Smooth muscle cell of the brain vasculature (primary cell): ENCODE data around the gene PNPLA2.

ENCODE experiments used
- DNase-seq: peaks from one replicate; pipeline ENCODE4 v3.0.0-alpha.2; 2012; ENCODE audit warnings: low read depth, low spot score

Gene PNPLA2

DNA sequence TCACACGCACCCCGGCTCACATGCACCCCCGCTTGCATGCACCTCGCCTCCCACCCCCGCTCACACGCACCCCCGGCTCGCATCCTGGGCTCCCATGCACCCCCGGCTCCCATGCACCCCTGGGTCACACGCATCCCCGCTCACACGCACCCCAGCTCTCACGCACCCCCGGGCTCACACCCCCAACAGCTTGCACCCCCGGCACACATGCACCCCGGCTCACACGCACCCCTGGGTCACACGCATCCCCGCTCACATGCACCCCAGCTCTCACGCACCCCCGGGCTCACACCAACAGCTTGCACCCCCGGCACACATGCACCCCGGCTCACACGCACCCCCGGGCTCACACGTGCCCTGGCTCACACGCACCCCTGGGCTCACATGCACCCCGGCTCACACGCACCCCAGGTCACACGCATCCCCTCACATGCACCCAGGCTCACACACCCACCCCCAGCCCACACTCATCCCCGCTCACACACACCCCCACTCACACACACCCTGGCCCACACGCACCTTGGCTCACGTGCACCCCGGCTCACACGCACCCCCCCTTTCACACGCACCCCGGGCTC, 40.1 kb downstream of the PNPLA2 start:
- no peak for DNase-seq

DNA sequence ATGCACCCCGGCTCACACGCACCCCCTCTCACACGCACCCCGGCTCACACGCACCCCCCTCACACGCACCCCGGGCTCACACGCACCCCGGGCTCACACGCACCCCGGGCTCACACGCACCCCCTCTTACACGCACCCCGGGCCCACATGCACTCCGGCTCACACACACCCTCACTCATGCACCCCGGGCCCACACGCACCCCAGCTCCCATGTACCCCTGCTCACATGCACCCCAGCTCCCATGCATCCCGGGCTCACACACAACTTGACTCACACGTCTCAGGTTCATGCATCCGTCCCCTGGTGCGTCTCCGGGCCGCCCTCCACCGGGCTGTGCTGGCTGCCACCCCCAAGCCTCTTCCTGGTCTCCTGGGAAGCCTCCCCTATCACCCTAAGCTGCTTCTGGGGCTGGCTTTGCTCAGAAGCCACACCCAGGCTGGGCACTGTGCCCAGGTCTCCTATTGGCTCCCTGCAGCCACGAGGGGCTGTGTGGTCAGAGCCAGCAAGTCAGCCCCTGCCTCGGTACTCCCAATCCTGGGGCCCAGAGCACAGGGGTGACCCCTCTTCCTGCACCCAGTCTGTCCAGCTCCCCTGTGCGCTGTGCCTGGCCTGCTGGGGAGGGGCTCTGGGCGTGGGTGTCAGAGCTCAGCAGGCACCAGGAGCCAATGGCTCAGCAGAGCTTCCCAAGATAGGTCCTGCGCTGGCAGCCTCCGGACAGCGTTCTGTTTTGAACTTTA, 40.8 kb downstream of the PNPLA2 start:
- no peak for DNase-seq

DNA sequence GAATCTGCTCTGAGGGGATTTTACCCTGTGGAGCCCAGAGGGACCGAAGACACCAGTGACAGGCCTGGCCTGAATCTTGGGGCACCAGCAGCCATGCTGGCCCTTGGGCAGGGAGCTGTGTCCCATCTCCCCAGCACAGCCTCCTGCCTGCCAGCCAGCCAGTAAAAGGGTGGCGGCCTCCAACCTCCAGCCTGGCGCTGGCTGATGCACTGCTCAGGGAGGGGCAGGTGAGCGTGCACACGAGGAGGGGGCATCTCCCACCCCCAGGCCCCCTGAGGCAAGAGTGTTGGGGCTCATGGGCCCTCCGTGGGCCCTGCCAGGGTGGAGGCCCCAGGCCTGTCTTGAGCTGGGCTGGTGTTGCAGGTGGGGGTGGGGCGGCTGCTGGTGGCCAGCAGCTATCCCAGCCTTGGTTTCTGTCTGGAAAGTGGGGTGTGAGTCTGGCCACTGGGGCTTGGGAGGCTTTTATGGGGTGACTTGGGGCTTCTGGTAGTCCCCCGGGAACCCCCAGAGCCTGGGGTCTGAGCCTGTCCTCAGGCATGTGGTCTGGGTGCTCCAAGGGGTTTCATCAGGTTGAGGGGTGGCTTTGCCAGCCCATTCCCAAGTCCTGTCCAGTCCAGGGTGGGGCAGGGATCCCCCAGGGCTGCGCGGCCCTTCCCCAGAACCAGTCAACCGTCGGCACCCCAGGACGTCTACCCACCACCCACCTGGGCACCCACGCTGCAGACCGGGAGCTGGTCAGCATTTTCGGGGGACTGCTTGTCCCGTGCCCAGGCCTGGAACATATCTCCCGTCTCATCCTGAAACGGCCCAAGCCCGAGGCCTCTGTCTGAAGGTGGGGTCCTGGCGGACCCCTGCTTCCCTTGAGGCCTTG, 41.8 kb downstream of the PNPLA2 start:
- no peak for DNase-seq

DNA sequence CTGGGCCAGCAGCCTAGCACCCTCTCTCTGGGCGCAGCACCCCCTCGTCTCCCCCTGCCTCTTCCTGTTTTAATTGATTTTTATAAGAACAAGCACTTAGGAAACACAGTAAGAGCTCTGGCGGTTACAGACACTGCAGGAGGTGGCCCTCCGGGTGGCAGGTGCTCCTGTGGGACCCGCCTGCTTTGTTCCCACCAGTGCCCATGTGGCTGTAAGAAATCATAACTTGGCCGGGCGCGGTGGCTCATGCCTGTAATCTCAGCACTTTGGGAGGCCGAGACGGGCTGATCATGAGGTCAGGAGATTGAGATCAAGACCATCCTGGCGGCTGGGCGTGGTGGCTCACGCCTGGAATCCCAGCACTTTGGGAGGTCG, 42.4 kb downstream of the PNPLA2 start:
- no peak for DNase-seq

DNA sequence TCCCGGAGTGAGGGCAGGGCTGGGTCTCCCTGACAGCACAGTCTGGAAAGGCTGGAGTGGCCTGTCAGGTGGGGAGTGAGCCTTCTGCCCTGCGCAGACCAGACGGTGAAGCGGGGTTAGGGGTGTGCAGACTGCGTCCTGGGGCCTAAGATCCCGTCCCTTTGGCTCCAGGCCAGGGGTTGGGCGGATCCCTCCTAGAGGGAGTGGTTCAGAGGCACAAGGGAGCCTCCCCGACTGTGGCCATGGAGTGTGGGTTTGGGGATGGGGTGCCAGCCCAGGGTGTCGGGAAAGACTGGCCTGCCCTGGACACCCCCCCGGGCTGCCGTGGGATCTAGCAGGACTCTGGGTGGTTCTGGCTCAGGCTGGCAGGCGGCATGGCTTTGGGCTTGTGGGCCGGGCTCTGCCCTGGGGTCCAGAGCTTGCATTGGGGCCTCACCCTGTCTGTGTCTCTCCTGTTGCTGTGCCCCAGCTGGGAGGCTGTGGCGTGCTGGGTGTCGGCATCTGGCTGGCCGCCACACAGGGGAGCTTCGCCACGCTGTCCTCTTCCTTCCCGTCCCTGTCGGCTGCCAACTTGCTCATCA, 43.5 kb downstream of the PNPLA2 start:
- DNase-seq, result no peak

DNA sequence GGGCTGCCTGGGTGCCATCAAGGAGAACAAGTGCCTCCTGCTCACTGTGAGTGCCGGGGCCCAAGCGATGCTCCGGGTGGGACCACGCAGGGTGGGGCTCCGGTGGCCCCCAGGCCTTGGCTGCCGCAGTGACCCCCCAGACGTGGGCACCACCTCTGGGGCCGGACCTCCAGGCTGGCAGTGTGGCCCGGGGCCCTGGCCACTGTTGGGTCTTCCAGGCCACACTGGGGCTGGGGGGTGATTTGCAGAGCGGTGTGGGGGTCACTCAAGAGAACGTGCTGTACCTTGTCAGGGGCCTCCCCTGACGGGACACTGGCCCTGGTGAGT, 43.9 kb downstream of the PNPLA2 start:
- DNase-seq, result no peak

DNA sequence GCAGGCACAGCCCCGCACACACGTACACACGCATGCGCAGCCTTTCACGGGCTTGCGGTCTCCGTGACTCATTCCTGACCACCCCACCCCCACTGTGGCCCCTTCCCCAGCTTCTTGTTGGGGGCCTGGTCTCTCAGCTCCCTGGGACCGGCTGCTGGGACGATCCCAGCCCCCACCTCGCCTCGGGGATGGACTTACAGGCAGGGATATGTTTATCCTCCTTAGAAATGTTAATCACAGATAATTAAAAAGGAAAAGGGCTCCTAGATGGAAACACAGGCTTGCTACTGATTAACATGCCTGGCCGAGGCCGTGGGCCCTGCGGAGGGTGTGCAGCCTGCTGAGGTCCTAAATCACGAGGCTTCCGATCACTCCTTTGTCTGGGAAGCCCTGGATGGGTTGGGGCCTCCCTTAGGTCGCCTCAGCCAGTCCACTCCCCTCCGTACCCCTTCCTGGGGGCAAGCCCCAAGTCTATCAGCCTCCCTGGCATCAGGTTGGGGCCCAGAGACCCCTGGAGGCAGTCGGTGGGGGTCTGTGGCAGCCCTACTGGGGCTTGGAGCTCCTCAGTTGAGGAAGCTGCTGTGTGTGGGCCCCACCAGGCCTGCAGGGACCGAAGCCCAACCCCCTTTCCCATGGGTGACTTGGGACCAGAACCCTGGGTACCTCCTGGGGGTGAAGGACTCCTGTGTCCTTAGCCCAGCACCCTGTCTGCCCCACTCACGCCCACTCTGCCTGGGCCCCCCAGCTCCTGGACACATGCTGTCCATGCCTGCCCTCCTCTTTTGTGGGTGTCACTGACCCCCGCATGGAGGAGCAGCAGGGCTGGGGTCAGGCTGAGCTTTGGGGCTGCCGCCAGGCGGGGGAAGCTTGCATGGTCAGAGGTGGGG, 44.6 kb downstream of the PNPLA2 start:
- DNase-seq, result no peak

DNA sequence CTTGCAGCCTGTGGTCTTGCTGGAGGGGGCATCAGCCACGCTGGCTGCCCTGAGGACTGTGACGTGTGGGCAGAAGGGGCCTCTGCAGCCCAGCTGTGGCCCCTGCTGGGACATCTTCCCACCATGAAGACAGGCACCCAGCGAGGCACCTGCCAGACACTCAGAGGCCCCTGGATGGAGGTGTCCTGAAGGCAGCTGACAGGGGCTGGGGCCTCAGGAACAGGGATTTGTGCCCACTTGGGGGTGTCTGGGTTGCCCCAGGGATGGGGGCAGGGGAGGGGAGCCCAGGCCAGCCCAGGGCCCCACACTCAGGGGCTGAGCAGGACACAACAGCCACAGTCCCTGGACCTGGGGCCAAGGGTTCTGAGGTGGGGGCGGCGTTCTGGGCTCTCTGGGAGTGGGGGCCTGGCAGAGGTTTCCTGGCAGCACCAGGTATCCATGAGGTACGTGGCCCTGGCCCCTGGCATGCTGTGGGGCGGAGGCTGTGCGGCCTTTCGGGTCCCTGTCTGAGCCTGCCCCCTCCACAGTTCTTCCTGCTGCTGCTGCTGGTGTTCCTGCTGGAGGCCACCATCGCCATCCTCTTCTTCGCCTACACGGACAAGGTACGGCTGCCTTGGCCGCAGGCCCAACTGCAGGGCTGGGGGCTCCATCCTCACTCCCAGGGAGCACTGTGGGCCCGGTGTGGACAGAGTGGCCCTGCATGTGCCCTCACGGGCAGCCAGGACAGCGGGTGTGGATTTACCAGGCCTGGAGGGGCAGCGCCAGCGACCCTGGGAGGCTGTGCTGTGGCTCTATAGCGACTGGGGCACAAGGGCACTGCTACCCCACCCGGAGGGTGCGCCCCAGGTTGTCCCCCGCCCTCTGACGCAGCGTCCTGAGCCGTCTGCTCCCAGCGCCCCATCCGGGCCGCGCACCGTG, 45.5 kb downstream of the PNPLA2 start:
- DNase-seq, result no peak

DNA sequence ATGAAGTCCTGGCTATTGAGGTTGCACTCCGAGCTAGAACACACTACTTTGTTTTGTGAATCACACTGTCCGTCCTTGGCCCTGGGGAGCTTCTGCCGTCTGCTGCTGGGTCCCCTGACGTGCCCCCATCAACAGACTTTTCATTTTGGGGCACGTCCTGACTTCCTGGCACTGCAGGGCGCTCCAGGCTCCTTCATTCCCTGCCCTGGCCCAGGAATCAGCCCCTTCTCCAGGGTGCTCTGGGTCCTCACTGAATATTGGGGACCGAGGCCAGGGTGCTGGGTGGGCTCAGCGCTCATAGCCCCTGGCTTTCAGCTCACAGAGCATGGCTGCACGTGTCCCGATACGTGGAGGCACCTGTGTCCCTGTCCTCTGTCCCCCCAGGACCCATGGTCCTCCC, 46.2 kb downstream of the PNPLA2 start:
- DNase-seq, result no peak

DNA sequence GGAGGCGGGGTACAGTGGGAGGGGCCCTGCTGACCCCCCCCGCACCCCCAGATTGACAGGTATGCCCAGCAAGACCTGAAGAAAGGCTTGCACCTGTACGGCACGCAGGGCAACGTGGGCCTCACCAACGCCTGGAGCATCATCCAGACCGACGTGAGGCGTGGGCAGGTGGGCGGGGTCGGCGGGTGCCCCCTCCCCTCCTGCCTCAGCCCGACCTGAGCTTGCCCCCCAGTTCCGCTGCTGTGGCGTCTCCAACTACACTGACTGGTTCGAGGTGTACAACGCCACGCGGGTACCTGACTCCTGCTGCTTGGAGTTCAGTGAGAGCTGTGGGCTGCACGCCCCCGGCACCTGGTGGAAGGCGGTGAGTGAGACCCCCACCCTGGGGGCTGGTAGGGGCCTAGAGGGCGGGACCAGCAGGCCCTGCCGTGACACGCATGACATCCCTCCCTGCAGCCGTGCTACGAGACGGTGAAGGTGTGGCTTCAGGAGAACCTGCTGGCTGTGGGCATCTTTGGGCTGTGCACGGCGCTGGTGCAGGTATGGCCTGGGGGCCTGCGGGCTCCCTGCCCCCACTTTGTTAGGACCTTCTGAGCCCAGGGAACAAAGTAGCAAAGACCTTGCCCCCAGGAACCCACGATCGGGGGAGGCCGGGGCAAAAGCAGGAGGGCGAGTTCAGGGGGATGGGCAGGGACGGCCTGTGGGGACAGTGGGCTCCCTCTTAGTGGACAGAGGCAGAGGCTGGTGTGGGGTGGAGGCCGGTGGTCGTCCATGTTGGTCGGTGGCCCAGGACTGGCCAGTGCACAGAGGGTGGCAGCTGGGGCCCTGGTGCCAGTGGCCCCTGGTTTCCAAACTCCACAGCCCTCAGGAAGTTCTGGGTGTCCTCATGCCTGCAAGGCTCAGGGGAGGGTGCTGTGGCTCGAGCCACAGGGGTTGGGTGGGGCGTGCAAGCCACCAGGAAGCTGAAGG, 47.0 kb downstream of the PNPLA2 start:
- no peak for DNase-seq

DNA sequence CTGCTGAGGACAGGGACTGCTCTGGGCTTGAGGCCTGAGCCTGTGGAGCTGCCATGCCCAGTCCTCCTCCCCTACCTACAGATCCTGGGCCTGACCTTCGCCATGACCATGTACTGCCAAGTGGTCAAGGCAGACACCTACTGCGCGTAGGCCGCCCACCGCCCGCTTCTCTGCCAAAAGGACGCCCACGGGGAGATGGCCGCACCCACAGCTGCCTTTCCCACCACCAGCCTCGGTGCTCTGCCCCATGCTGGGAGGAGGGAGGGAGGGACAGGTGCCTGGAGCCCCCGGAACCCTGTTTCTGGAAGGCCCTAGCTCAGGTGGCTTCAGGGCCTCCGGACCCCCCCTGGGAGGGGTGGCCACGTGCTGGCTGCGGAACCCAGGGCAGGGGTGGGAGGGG, 47.8 kb downstream of the PNPLA2 start:
- no peak for DNase-seq

DNA sequence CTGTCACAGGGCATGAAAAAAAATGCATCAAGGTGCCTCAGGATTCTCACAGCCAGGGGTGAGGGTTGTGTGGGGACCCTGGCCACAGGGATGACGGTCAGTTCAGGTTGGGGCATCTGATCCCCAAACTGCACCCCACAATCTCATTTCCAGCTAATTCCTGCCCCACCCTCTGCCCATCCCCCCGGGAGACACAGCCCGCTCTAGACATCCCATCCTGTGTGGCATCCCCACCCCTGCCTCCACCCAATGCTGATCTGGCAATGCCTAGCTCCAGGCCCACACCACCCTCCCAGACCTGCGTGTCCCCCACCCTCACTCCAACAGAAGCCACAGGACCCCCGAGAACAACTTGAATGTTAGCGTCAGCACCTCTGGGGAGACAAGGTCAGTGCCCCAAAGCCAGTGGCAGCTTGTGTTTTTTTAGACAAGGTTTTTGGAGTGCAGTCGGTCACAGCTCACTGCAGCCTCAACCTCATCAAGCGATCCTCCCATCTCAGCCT, 49.2 kb downstream of the PNPLA2 start:
- DNase-seq, result no peak

DNA sequence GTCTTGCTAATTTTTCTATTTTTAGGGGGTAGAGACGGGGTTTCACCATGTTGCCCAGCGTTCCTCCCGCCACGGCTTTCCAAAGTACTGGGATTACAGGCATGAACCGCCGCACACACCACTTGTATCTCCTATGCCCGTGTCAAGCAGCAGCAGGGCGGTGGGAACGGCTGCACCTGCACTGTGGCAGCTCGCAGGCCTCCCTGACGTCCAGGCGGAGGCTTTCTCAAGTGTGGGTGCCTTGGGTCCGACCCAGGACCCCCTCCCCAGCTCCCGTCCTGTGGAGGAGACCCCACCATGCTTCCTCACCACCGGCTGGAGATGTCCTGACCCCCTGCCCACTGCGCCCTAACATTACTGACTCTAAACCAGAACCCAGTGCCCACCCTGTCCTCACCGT, 49.7 kb downstream of the PNPLA2 start:
- DNase-seq, result no peak

DNA sequence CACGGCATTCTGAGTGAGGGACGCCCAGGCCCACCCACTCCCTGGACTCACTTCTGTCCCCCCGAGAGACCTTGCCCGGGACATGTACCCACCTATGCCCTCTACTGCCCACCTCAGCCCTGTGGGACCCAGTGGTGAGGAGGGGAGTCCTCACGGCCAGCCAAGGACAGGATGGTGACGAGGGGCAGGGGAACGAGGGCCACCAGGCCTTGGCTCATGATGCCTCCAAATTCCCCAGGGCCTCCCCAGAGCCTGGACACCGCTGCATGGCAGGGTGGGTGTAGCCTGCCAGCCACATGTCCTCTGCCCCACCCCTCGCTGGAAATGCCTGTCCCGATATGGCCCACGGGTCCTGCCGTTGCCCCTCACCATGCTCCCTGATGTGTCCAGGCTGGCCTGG, 50.1 kb downstream of the PNPLA2 start:
- DNase-seq, result no peak

DNA sequence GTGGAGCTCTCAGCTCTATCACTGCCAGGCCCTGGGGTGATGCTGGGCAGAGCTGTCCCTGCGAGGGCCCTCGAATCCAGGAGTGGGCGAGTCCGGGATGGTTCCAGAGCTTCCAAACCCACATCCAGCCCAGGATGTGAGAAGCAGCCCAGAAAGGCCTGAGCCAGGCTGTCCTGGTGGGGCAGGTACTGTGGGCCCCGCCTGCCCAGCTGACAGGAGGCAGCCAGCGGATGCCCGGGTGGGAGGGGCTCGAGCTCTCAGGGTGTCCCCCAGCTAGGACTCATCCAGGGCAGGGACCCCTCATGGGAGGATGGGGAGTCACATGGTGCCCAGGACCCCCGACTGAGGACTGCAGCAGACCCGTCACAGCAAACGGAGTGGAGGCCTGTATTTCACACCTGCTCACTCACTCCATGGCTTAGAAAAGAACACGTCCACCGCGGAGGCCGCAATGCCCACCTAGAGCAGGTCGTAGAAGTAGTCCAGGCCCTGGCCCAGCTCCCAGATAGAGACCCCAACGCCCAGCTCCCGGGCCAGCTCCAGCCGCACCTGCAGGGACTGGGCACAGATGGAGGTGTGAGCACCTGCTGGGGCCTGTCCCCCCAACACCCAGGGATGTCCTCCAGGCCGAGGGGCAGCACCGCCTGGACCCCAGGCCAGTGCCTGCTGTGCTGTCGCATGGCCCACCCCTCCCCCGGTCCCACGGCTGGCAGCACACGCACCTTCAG, 50.8 kb downstream of the PNPLA2 start:
- no peak for DNase-seq

DNA sequence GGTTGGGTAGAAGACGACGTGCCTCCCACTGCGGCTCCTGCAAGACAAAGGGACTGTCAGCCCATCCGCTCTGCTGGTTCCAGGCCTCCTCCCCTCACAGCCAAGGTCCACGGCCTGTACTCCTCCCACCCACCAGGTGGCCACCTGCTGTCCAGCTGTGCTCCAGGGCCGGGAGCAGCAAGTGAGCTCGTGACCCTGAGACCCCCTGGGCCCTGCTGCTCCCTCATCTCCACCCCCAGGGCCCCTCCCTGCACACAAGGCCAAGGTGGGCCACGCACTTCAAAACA, 51.4 kb downstream of the PNPLA2 start:
- no peak for DNase-seq

DNA sequence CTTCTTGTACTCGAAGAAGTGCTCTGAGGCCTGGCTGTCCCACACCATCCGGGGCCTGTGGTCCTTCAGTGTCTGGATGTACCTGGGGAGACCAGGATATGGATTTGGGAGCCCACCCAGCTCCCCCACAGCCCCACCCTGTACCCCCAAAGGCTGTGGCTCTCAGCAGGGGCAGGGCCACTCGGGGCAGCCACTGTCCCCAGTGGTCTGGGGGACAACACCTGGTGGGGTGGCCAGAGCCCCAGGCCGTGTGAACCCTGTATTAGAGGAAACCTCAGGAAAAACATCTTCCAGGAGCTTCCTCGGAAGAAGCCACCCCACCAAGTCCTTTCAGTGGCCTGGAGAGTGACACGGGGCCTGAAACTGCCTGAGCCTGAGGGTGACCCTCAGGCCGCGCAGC, 51.7 kb downstream of the PNPLA2 start:
- no peak for DNase-seq

DNA sequence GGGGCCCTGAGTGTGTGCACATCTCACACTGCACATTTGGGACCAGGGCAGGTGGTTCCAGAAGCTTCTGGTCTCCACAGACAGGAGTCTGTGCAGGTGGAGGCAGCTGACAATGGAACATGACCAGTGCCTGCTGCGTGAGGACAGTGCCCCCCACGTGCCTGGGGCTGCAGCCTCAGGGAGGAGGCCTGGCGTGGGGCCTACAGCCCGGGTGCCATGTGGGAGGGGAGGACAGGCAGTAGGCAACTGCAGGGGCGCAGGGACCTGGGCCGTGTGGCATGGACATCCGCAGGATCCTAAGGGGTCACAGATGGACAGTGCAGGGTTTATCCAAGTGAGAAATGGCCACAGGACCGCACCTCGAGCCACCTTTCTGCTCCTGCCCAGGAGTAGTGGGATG, 52.8 kb downstream of the PNPLA2 start:
- no peak for DNase-seq

DNA sequence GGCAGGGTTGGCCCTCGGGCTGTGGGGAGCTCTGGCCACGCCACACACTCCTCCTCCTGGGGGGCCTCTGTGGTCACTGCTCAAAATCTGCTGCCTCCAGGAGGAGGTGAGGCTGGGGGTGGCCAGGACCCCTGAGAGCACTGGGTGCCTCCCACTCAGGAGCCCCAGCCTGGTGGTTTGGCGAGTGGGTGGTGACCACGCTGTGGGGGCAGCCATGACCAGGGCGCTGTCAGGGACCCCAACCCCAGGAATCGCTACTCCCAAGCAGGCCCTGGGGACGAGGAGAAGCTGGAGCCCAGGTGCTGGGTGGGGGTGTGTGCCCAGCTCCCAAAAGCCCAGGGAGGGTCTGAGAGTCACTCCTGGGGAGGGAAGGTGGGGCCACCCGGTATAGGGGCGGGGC, 54.1 kb downstream of the PNPLA2 start:
- DNase-seq, result no peak
